ENCODE data around the gene ODAM. TPM values are rescaled to one million over a fixed set of nuclear protein-coding genes. Genes with fewer than 3 reads are reported as not detected.

ODAM gene
- total RNA-seq, 1 experiment from 2014 or later, result not detected

- Mint-ChIP-seq H3K36me3 (no peaks in the 10 kb centered on the region), H3K9me3 (no peaks in the 10 kb centered on the region), H3K4me3 (no peak overlapping the region), H3K4me1 (0 out of 2 replicates have a peak, but pooled peaks cover 5% of the 10 kb centered on the region), H3K27me3 (ENCODE audit: low read depth) (no peaks in the 10 kb centered on the region; the same call in 1 of the 2 replicates), H3K27ac (no peak overlapping the region)
- ATAC-seq (no peak), DNase-seq (ENCODE audit: low spot score) (no peak)
- ChIA-PET POLR2A (no interaction called here), CTCF (interaction anchor here (0.8 kb wide), 1 partner anchor 93 kb away, joined by 3 read pairs; no protein-coding TSS in a partner anchor)
- TF ChIP-seq, protein P1, sequence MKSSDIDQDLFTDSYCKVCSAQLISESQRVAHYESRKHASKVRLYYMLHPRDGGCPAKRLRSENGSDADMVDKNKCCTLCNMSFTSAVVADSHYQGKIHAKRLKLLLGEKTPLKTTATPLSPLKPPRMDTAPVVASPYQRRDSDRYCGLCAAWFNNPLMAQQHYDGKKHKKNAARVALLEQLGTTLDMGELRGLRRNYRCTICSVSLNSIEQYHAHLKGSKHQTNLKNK (CRISPR knock-in tag; IDR thresholded peaks at IDR 0.05), result no peak
- TF ChIP-seq GRHL2 (CRISPR knock-in tag; IDR thresholded peaks at IDR 0.05; ENCODE audit: insufficient replicate concordance, severe bottlenecking) (no peak), RELA (CRISPR knock-in tag; IDR thresholded peaks at IDR 0.05; ENCODE audit: borderline replicate concordance) (no peak), JAZF1 (CRISPR knock-in tag; IDR thresholded peaks at IDR 0.05) (no peak), ATF2 (CRISPR knock-in tag; IDR thresholded peaks at IDR 0.05; ENCODE audit: borderline replicate concordance, low read depth) (no peak), JUN (CRISPR knock-in tag; IDR thresholded peaks at IDR 0.05) (no peak), NFE2L1 (CRISPR knock-in tag; IDR thresholded peaks at IDR 0.05) (no peak), CREB1 (CRISPR knock-in tag; IDR thresholded peaks at IDR 0.05) (no peak), ZNF121 (CRISPR knock-in tag; IDR thresholded peaks at IDR 0.05) (no peak), TEAD1 (CRISPR knock-in tag; IDR thresholded peaks at IDR 0.05) (no peak), GABPB1 (CRISPR knock-in tag; IDR thresholded peaks at IDR 0.05) (no peak), ZBTB43 (CRISPR knock-in tag; IDR thresholded peaks at IDR 0.05) (no peak), EMX1 (CRISPR knock-in tag; IDR thresholded peaks at IDR 0.05) (no peak), ZNF423 (CRISPR knock-in tag; IDR thresholded peaks at IDR 0.05) (no peak), ZNF396 (CRISPR knock-in tag; IDR thresholded peaks at IDR 0.05; ENCODE audit: borderline replicate concordance) (no peak), ATF3 (CRISPR knock-in tag; conservative IDR thresholded peaks at IDR 0.05) (no peak), NFYB (CRISPR knock-in tag; conservative IDR thresholded peaks at IDR 0.05; ENCODE audit: low read depth) (no peak)
- TF ChIP-seq, protein P2, sequence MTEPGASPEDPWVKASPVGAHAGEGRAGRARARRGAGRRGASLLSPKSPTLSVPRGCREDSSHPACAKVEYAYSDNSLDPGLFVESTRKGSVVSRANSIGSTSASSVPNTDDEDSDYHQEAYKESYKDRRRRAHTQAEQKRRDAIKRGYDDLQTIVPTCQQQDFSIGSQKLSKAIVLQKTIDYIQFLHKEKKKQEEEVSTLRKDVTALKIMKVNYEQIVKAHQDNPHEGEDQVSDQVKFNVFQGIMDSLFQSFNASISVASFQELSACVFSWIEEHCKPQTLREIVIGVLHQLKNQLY (CRISPR knock-in tag; IDR thresholded peaks at IDR 0.05), result no peak
Measured at GRCh38 chr4:70177090-70177489, 18.4 kb upstream of the ODAM start.

DNA sequence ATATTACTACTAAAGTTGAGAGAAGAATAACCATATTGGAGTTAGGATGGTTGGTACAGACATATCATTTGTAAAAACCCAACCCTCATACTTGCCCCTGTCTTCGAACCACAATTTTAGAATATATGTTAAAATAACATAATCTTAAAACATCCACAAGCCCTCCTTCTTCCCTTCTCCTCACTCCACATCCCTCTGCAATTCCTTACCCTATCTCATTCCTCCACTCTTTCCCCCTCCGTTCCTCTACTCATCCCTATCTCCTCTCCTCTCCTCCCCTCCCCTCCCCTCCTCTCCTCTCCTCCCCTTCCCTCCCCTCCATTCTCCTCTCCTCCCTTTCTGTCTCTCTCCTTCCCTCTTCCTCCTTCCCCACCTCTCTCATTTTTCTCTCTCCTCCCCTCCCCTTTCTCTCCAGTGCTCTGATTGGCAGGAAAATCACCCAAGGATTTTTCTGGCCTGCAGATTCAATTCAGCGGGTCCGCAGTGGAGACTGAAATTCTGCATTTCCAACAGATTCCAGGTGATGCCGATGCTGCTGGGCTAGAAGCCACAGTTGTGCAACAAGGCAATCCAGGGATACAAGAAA is 17.4 kb upstream of the ODAM start:
- DNase-seq (ENCODE audit: low spot score), result no peak
- ChIA-PET CTCF (no interaction called here), POLR2A (no interaction called here)
- Mint-ChIP-seq H3K9me3 (no peaks in the 10 kb centered on the region), H3K4me1 (0 out of 2 replicates have a peak, but pooled peaks cover 5% of the 10 kb centered on the region), H3K27me3 (ENCODE audit: low read depth) (no peaks in the 10 kb centered on the region; the same call in 1 of the 2 replicates), H3K4me3 (peak overlapping the region; percentile 47), H3K36me3 (no peaks in the 10 kb centered on the region), H3K27ac (no peak overlapping the region)
- ATAC-seq, result peak; percentile 81
- TF ChIP-seq PRDM15 (CRISPR knock-in tag; IDR thresholded peaks at IDR 0.05), result no peak
- no peak for TF ChIP-seq NFYB (CRISPR knock-in tag; conservative IDR thresholded peaks at IDR 0.05; ENCODE audit: low read depth)
- no peak for TF ChIP-seq ATF2 (CRISPR knock-in tag; IDR thresholded peaks at IDR 0.05; ENCODE audit: borderline replicate concordance, low read depth)
- TF ChIP-seq ATF3 (CRISPR knock-in tag; conservative IDR thresholded peaks at IDR 0.05), result no peak
- TF ChIP-seq ZNF396 (CRISPR knock-in tag; IDR thresholded peaks at IDR 0.05; ENCODE audit: borderline replicate concordance), result no peak
- TF ChIP-seq PRRX2 (CRISPR knock-in tag; IDR thresholded peaks at IDR 0.05), result no peak
- TF ChIP-seq RELA (CRISPR knock-in tag; IDR thresholded peaks at IDR 0.05; ENCODE audit: borderline replicate concordance), result no peak
- TF ChIP-seq NR2C2 (CRISPR knock-in tag; IDR thresholded peaks at IDR 0.05), result no peak
- no peak for TF ChIP-seq MYBL2 (CRISPR knock-in tag; IDR thresholded peaks at IDR 0.05)
- TF ChIP-seq ZNF263 (CRISPR knock-in tag; IDR thresholded peaks at IDR 0.05; ENCODE audit: low read depth), result no peak

Measured in WTC11 (cell line).